Stimulated activated CD4-positive, alpha-beta T cell treated with anti-CD3 and anti-CD28 coated beads, Interleukin-15, amount 100 ng/mL, for 48 hours (primary cell): ENCODE results near the gene ZAR1.
"Not testable (repeated sequence)": the region's sequence is repeated elsewhere in the genome, so short reads cannot be mapped to it uniquely, and the experiment has no call there.

ENCODE experiments used
- DNase-seq, 2 donors: peaks; one replicate each; pipeline ENCODE4 v3.0.0-alpha.2; 2020; ENCODE audit warnings: low read depth in 2 of 2

Gene ZAR1

GRCh38 chr4:48490012-48490679, at the start of gene ZAR1:
Gene ZAR1, plus strand, starts transcription at chr4:48490252. Its CDS starts 40 bp downstream, at chr4:48490292.
- DNase-seq = no peak

- DNase-seq = not testable (repeated sequence)
Measured at GRCh38 chr4:48440914-48441313, 49.1 kb upstream of the ZAR1 start.

- no peak for DNase-seq
Measured at GRCh38 chr4:48445704-48446103, 44.3 kb upstream of the ZAR1 start.

GRCh38 chr4:48446642-48447041, 43.4 kb upstream of the ZAR1 start:
- DNase-seq = no peak

- no peak for DNase-seq
Measured at GRCh38 chr4:48449151-48449550, 40.9 kb upstream of the ZAR1 start.

- DNase-seq = no peak
Measured at GRCh38 chr4:48450740-48451139, 39.3 kb upstream of the ZAR1 start.

- DNase-seq = not testable (repeated sequence)
Measured at GRCh38 chr4:48451656-48452055, 38.4 kb upstream of the ZAR1 start.

- no peak for DNase-seq
Measured at GRCh38 chr4:48454591-48454990, 35.5 kb upstream of the ZAR1 start.

- no peak for DNase-seq
Measured at GRCh38 chr4:48461000-48461399, 29.1 kb upstream of the ZAR1 start.

GRCh38 chr4:48462363-48462762, 27.7 kb upstream of the ZAR1 start:
- no peak for DNase-seq

- DNase-seq = no peak
Measured at GRCh38 chr4:48467442-48467841, 22.6 kb upstream of the ZAR1 start.

GRCh38 chr4:48467891-48468290, 22.2 kb upstream of the ZAR1 start:
- no peak for DNase-seq

GRCh38 chr4:48470137-48470536, 19.9 kb upstream of the ZAR1 start:
- DNase-seq = no peak

GRCh38 chr4:48470570-48470969, 19.5 kb upstream of the ZAR1 start:
- DNase-seq = no peak

GRCh38 chr4:48472794-48473193, 17.3 kb upstream of the ZAR1 start:
- DNase-seq = no peak

GRCh38 chr4:48475770-48476169, 14.3 kb upstream of the ZAR1 start:
- no peak for DNase-seq

GRCh38 chr4:48478273-48478672, 11.8 kb upstream of the ZAR1 start:
- DNase-seq = no peak

- DNase-seq = no peak
Measured at GRCh38 chr4:48481581-48481980, 8.5 kb upstream of the ZAR1 start.

- DNase-seq = no peak
Measured at GRCh38 chr4:48483006-48483776, 6.9 kb upstream of the ZAR1 start, which contains the start of gene SLC10A4. Gene SLC10A4, plus strand, starts transcription at chr4:48483343. Its CDS starts 219 bp downstream, at chr4:48483562.

- no peak for DNase-seq
Measured at GRCh38 chr4:48483777-48484493, 6.1 kb upstream of the ZAR1 start.

- no peak for DNase-seq
Measured at GRCh38 chr4:48484494-48485168, 5.4 kb upstream of the ZAR1 start.

GRCh38 chr4:48489683-48490011, 405 bp upstream of the ZAR1 start:
- DNase-seq = no peak
